Activated gamma-delta T cell treated with Interleukin-2 at 50 U/mL for 16 hours (primary cell): ENCODE data around the gene USP10.

ENCODE experiments used
- DNase-seq: peaks from one replicate; pipeline ENCODE4 v3.0.0-alpha.2; 2020

Gene USP10

GRCh38 chr16:84700446-84701300 lies 873 bp downstream of the USP10 start:
- peak; percentile 17 for DNase-seq

- DNase-seq = no peak
Measured at GRCh38 chr16:84703681-84704080, 3.9 kb downstream of the USP10 start.

- DNase-seq = no peak
Measured at GRCh38 chr16:84704253-84704652, 4.5 kb downstream of the USP10 start.

GRCh38 chr16:84706856-84707255 lies 7.1 kb downstream of the USP10 start:
- no peak for DNase-seq

- no peak for DNase-seq
Measured at GRCh38 chr16:84709609-84710008, 9.8 kb downstream of the USP10 start.

GRCh38 chr16:84710686-84711085 lies 10.9 kb downstream of the USP10 start:
- no peak for DNase-seq

GRCh38 chr16:84712138-84712671 lies 12.4 kb downstream of the USP10 start:
- DNase-seq = no peak

- DNase-seq = no peak
Measured at GRCh38 chr16:84712801-84713775, 13.3 kb downstream of the USP10 start.

GRCh38 chr16:84714028-84714427 lies 14.2 kb downstream of the USP10 start:
- DNase-seq = no peak

- DNase-seq = no peak
Measured at GRCh38 chr16:84715424-84715823, 15.6 kb downstream of the USP10 start.

- DNase-seq = no peak
Measured at GRCh38 chr16:84715854-84716253, 16.1 kb downstream of the USP10 start.

GRCh38 chr16:84716740-84717139 lies 16.9 kb downstream of the USP10 start:
- DNase-seq = no peak

- DNase-seq = no peak
Measured at GRCh38 chr16:84717484-84717883, 17.7 kb downstream of the USP10 start.

- no peak for DNase-seq
Measured at GRCh38 chr16:84720177-84720579, 20.4 kb downstream of the USP10 start.

GRCh38 chr16:84722068-84722467 lies 22.3 kb downstream of the USP10 start:
- DNase-seq = no peak

GRCh38 chr16:84723906-84724305 lies 24.1 kb downstream of the USP10 start:
- no peak for DNase-seq

GRCh38 chr16:84724606-84725309 lies 25.0 kb downstream of the USP10 start:
- no peak for DNase-seq

- no peak for DNase-seq
Measured at GRCh38 chr16:84725481-84726078, 25.8 kb downstream of the USP10 start.

- peak; percentile 85 for DNase-seq
Measured at GRCh38 chr16:84726079-84726668, 26.4 kb downstream of the USP10 start.

GRCh38 chr16:84726669-84727467 lies 27.1 kb downstream of the USP10 start:
- no peak for DNase-seq

GRCh38 chr16:84728853-84729424 lies 29.1 kb downstream of the USP10 start:
- DNase-seq = no peak
